Left renal cortex interstitium (tissue), 4 donors: ENCODE results near the gene SLC37A2. TPM values are rescaled to one million over a fixed set of nuclear protein-coding genes. Genes with fewer than 3 reads are reported as not detected.

Source experiments
- DNase-seq, 4 donors: peaks; one replicate each; pipeline ENCODE4 v3.0.0-alpha.2; 2013; ENCODE audit warnings: low read depth in 4 of 4, low spot score in 2 of 4, missing footprints in 1 of 4
- polyA plus RNA-seq, 4 donors: library from polyadenylated mRNA; unstranded; fragments of 120-200 nt; gene quantifications; one replicate each; pipeline ENCODE4 v1.2.1, GENCODE V29; 2013; ENCODE audit not compliant: insufficient read length in 4 of 4

Gene SLC37A2
- polyA plus RNA-seq, 4 donors, result 1.7 to 2.1 (median 1.9) TPM

DNA sequence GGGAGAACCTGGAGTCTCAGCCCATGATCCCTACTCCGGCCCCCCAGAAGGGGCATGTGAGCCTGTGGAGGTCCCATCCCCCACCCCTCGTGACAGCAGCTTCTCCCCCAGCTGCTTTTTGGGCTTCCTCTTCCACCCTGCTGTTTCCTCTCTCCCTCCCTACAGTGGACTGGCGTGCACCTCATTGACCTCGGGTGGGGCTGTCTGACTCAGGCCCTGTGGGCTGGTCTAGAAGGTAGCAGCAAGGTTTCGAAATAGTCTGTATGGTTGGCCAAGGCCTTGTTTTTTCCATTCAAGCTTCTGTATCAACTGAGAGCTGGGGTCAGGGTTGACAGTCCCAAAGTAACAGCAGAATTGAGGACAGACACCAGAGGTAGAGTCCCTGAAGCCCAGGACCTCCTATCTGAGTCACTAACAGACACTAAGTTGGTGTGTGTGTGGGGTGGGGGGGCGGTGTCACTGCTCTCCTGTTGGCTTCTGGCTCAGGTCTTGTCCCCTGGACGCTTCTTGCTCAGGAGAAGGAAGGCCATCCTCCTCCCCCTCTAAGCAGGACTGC, 7.7 kb downstream of the SLC37A2 start:
- no peak for DNase-seq

- DNase-seq, result no peak
Observed at GRCh38 chr11:125071435-125071834, 8.3 kb downstream of the SLC37A2 start.

- no peak for DNase-seq
Observed at GRCh38 chr11:125071846-125072217, 8.7 kb downstream of the SLC37A2 start.

GRCh38 chr11:125072218-125072960, 9.3 kb downstream of the SLC37A2 start:
- no peak for DNase-seq

- DNase-seq, result no peak
Observed at GRCh38 chr11:125072961-125073590, 10.0 kb downstream of the SLC37A2 start.

DNA sequence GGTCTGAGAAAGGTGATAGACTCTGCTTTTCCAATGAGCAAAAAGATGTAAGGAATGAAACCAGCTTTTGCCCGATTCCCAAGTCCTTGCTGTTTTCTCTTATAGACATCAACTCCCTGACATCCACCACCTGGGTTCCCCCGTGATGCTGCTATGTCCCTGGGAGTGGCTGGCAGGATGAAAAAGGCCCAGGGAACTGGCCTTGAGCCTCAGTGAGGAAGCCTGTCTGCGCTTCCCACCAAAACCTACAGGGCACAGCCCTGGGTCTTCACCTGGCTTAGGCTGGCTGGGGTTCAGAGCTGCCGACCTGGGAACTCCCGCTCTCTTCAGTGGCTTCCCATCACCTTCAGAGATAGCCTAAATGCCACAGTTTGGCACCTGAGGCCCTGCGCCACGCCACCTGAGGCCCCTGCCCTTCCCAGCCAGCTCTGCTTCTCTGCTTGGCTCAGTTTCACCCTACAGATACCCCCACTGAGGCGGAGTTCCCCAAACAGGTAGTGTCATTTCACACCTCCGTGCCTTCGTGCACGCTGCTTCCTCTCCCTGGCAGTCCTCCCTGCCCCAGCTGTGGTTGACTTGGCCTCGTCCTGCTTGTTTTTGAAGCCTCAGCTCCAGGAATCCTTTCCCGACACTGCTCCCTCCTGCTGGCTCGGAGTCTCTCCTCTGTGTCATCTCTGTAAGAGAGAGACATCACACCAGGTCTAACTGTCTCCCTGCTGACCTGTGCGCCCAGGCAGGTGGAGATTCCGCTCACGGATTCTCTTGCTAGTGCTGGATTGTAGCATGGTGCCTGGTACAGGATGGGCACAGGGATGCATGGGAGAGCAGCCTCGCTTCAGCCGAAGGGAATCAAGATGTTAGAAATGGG, 10.7 kb downstream of the SLC37A2 start:
- DNase-seq, result no peak

- no peak for DNase-seq
Observed at GRCh38 chr11:125074511-125075241, 11.6 kb downstream of the SLC37A2 start.

DNA sequence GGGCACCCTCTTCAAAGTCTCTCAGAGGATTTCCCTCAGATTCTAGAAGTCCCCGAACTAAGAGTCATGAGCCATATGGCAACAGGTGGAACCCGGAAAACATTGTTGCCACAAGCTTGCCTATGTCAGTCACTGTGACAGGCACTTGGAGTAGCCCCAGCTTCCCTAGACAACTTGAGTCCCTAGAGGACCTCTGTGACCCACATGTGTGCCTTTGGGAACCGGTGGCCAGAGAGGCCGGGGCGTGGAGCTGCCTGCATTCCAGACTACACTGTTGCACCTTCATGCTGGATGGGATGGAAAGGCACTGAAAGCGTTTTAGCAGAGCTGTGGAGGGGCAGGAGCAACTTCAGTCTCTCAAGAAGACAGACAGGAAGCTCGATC, 12.1 kb downstream of the SLC37A2 start:
- DNase-seq, result no peak

DNA sequence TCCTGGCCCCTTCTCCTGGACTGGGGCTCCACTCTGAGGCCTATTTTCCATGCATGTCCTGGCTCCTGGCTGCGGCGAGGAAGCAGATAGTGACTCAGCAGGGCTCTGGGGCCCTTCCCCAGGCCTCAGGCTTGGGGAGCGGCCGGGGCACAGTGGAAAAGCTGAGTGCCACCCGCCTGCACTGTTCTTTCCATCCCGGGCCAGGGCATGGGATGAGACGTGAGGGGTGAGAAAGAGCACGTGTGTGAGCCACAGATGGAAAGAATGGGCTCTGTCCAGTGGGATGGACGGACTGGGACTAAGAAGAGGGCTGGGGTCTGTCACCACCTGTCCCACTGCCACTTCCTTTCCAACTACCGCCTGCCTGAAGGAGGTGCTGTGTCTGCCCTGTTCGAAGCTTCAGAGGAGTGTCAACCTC, 12.8 kb downstream of the SLC37A2 start:
- DNase-seq, result no peak

DNA sequence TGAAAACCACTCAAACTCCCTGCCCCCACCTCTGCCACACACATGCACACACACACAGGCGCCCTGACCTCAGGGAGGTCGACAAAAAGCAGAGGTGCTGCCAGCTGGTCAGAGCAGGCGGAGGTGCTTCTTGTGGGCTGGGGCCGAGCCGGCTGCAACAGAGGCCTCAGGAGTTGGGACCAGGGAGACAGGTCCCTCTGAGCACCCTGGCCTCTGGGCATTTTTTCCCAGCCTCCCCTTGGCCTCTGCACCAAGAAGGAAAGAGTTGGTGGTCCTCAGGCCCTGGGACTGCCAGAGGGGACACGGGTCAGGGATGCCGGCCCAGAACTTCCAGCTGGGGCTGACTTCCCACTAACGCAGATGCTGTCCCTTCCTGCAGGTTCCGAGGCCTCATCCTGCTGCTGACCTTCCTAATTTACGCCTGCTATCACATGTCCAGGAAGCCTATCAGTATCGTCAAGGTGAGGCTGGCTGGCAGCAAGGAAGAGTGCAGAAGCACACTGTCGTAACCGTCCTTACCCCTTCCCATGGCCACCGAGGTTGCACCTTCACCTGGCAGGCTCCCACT, 13.4 kb downstream of the SLC37A2 start:
- DNase-seq, result no peak

DNA sequence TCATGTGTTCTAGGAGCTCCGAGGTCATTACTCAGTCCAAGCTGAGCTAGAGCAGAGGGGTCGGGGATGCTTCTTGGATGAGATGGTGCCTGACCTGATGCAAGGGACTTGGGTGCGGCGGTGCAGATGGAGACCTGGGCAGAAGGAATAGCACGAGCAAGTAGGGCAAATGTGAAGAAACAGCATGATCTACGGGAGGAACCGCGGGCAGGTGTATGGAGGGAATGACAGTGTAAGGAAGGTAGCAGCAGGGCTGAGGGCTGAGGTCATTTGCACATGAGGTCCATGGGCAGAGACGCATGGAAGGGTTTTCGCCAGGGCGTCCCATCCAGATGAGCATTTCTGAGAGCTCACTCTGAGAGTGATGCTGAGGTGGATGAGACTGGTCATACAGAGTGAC, 14.9 kb downstream of the SLC37A2 start:
- no peak for DNase-seq

DNA sequence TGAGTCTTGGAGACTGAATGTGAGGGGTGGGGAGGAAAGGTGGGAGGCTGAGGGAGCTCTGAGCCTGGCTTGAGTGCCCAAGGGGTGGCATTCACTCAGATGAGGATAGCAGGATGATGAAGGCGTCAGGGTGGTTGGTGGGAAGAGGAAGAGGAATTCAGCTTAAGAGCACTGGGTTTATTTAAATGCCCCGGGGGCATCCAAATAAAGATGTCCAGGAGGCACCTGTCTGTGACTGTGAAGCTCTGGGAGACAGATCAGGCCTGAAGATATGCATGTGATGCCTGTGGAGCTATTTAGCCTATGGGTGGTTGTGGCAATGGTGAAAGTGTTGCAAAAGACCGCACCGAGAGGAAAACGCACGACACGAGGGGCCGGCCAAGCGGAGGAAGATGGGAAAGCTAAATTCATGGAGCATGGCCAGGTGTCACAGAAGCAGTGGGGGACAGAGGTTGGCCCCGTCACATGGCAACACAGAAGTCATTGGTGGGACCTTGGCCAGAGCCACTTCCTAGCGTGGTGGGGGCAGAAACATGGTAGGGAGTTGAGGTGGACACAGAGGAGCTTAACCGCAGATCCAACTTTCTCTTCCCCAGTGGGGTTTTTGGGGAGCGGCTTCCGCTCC, 15.5 kb downstream of the SLC37A2 start:
- DNase-seq, result no peak

DNA sequence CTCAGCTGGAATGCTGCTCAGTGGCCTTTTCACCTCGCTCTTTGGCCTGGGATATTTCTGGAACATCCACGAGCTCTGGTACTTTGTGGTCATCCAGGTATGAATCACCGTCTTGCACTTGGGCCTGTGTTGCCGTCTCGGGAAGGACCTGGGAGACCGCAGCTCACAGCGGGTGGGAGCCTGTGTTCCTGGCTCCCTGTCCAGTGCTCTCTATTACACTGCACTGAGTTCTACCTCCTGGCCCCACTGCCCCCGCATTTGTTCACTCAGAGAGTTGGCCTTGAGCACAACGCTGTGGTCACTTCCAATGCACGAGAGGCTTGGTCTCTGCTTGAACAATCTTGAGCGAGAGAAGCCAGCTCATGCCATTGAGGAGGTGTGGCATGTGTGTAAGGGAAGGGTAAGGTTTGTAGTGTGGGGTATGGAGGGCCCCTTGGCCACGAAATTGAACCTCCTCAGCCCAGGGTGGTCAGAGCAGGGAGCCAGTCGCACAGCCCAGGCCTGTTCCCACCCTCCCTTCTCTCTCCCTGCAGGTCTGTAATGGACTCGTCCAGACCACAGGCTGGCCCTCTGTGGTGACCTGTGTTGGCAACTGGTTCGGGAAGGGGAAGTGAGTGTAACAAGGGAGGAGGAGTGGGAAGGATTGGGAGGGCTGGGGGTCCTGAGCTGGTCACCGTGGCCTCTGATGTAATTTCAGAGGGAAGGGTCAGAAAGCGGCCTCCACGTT, 16.2 kb downstream of the SLC37A2 start:
- DNase-seq, result no peak

DNA sequence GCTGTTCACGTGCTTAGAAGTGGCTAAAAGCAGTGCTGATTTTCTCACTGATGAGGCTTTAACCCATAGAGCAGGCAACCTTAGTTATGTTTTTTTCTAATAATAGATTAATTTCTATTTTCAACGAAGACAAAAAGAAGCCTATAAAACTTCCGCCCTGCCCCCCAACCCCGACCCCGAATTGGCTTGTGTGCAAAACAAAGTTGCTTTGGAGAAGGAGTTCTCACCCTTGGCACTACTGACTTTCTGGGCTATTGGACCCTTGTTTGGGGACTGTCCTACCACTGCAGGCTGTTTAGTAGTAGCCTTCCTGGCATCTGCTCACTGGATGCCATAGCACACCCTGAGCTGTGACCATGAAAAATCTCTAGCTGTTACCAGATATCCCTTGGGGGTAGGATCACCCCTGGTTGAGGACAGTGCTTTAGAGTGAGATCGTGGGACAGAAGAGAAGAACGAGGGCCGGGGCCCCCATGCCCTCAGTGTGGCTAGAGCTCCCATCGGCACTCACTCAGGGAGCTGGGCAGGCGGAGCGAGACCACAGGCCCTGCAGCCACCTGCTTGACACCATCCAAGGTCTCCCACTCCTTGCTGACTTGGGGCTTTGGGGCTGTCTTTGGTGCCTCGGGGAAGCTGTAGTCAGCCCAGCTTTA, 16.9 kb downstream of the SLC37A2 start:
- no peak for DNase-seq

- no peak for DNase-seq
Observed at GRCh38 chr11:125080531-125080911, 17.4 kb downstream of the SLC37A2 start.

GRCh38 chr11:125081098-125081798, 18.1 kb downstream of the SLC37A2 start:
- DNase-seq, result no peak

- DNase-seq, result no peak
Observed at GRCh38 chr11:125082040-125082439, 18.9 kb downstream of the SLC37A2 start.
